HFF-Myc (cell line): ENCODE measurements around the gene GAPT.

Experiments
- DNase-seq: peaks from one replicate; pipeline ENCODE4 v3.0.0-alpha.2; 2011; ENCODE audit warnings: low read depth; ENCODE audit errors: extremely low read depth
- H3K4me3 ChIP-seq: replicated peaks from 2 replicates; pipeline ENCODE4 v1.5.1; 2011; ENCODE audit warnings: low read depth, mild to moderate bottlenecking, control low read depth, low read length
- TF ChIP-seq, protein P1 (sequence below): IDR thresholded peaks from 2 replicates; pipeline ENCODE4 v1.5.1; 2012; ENCODE audit warnings: mild to moderate bottlenecking, low read depth, low read length, control low read depth; ENCODE audit errors: missing control alignments

GAPT gene

DNA sequence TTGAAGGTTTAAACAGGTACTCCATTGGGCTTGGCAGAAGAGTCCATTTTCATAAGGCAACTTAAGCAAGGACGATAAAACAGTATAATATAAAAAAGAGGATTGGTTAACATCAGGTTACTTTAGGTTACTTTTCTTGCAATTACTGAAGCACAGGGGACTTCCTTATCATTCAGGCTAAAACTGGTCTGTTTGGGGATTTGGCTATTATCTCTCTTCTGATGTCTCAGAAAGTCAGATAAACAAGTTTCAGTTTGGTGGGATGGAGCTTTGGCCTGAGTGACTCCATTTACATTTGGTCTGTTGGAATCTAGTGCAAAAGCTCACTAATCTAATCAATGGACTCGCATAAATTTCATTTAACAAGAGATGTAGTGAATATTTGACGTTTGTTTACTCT lies 8.0 kb downstream of the GAPT start:
- TF ChIP-seq, protein P1, sequence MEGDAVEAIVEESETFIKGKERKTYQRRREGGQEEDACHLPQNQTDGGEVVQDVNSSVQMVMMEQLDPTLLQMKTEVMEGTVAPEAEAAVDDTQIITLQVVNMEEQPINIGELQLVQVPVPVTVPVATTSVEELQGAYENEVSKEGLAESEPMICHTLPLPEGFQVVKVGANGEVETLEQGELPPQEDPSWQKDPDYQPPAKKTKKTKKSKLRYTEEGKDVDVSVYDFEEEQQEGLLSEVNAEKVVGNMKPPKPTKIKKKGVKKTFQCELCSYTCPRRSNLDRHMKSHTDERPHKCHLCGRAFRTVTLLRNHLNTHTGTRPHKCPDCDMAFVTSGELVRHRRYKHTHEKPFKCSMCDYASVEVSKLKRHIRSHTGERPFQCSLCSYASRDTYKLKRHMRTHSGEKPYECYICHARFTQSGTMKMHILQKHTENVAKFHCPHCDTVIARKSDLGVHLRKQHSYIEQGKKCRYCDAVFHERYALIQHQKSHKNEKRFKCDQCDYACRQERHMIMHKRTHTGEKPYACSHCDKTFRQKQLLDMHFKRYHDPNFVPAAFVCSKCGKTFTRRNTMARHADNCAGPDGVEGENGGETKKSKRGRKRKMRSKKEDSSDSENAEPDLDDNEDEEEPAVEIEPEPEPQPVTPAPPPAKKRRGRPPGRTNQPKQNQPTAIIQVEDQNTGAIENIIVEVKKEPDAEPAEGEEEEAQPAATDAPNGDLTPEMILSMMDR, result no peak
- H3K4me3 ChIP-seq, result no peak overlapping the region
- no peak for DNase-seq

DNA sequence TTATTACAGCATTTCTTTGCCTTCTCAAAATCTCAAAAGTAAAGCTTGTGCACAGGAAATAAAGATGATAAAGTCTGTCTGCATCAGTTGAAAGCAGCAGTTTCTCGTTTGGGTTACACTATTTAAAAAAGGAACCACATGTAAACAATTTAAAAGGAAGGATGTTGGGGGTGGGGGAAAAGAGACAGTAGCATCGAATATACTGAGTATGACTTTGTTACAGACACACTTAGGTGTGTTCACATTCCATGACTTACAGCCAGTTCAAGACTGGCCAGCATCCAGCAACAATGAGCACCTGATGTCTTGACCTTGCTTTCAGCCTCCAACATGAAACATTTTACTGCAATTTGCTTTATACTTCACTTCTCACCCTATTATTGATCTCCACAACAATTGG lies 8.7 kb downstream of the GAPT start:
- DNase-seq, result no peak
- TF ChIP-seq, protein P1, result no peak
- no peak overlapping the region for H3K4me3 ChIP-seq

DNA sequence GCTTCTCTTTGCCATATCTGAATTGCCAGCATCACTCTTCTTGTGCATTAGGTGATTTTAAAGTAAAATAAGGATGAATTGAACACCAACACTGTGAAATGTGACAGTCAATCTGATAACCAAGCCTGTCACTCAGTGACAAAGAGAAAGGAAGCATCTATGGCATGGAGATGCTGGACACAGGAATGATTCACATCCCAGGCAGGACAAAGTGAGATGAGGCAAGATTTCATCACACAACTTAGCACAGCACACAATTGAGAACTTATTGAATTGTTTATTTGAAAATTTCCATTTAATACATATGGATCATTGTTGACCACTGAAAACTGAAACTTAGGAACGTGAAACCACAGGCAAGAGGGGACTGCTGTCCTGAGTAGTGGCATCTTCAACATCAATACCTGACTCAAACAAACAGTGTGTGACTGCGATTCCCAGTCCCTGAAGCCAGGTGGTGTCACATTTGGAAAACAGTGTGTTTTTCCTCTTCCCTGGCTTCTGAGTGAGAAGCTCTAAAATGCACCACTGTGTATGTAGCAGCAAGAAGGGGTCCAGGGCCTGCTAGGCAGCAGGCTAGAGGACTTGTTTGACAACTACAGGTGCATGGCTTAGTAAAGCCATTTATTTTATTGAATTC lies 10.7 kb downstream of the GAPT start:
- TF ChIP-seq, protein P1, result no peak
- DNase-seq, result no peak
- no peak overlapping the region for H3K4me3 ChIP-seq

DNA sequence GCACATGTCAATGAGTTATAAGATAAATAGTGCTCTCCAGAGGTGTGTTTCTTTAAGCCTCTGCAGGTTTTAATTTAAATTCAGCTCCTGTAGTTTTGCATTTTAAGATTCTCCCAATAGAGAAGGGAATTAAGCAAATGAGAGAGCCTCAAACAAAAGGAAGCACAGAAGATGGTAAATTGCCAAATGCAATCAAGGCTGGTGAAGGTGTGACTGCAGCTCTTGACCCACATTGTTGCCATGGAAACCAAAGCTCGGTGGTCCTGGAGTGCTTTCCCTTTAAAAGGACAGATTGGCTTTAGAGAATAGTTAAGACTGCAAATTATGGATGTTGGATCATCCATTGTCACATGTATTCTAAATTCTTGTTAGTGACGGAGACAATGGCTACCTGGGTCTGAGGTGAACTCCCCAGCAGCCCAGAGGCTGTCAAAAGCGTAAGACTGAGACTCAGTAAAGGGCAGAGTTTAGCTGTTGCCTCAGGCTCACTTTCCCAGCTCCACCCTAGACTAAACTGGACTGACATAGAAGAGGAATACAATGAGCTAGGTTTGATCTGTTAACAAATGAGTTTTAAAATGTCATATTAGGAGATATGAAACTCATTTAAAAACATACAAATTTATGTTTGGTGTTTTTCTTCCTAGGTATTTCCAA lies 12.3 kb downstream of the GAPT start:
- H3K4me3 ChIP-seq, result no peak overlapping the region
- DNase-seq, result no peak
- TF ChIP-seq, protein P1, result no peak

DNA sequence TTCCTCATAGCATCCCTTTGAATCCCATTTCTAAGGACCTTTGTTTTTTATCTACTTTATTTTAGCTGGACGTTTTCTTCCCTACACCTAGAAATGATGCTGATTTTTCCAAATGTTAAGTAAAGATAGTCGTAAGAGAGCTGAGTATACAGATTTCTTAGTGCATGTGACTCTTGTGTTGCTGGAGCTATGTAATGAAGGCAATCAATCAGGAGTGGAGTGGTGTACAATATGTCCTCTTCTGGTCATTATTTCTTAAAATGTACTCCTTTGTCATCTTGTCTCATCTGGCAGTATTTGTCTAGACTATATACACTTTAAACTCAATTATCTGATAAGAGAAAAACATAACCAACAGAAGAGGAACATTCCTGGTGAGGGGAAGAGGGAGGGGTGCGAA lies 13.5 kb downstream of the GAPT start:
- TF ChIP-seq, protein P1, result no peak
- no peak overlapping the region for H3K4me3 ChIP-seq
- no peak for DNase-seq

DNA sequence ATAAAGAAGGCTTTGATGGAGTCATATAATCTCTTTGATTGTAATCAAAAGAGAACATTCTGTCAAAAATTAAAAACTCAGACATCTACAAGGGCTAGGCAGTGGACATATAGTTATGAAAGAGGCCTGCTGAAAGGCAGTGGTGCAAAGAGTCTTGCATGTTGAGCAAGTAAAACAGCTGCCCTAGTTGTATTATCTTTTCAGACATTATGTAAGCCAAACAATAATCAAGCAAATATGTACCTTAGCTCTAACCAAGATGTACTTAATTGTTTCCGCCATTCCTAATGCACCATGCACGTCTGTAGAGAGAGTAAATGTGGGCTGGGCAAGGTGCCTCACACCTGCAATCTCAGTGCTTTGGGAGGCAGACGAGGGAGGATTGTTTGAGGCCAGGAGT lies 14.3 kb downstream of the GAPT start:
- H3K4me3 ChIP-seq, result no peak overlapping the region
- no peak for DNase-seq
- TF ChIP-seq, protein P1, result no peak
